Fibroblast of mammary gland (primary cell): ENCODE data around the gene MPI.
"Not testable (repeated sequence)": the region's sequence is repeated elsewhere in the genome, so short reads cannot be mapped to it uniquely, and the experiment has no call there.

Experiments
- DNase-seq: peaks from one replicate; pipeline ENCODE4 v3.0.0-alpha.2; 2010; ENCODE audit warnings: low read depth
- H3K4me3 ChIP-seq: 2 replicates; pipeline ENCODE4 v1.5.1; 2011; ENCODE audit warnings: low read depth, mild to moderate bottlenecking, low read length, moderate library complexity; ENCODE audit not compliant: control insufficient read depth
- TF ChIP-seq, protein P1 (sequence below): conservative IDR thresholded peaks from 2 replicates; pipeline ENCODE4 v1.5.1; 2011; ENCODE audit warnings: low read depth, low read length, inconsistent platforms; ENCODE audit not compliant: control insufficient read depth, insufficient read depth

MPI gene

GRCh38 chr15:74889390-74889882 is 406 bp upstream of the MPI start:
- DNase-seq: peak; percentile 33
- TF ChIP-seq, protein P1, sequence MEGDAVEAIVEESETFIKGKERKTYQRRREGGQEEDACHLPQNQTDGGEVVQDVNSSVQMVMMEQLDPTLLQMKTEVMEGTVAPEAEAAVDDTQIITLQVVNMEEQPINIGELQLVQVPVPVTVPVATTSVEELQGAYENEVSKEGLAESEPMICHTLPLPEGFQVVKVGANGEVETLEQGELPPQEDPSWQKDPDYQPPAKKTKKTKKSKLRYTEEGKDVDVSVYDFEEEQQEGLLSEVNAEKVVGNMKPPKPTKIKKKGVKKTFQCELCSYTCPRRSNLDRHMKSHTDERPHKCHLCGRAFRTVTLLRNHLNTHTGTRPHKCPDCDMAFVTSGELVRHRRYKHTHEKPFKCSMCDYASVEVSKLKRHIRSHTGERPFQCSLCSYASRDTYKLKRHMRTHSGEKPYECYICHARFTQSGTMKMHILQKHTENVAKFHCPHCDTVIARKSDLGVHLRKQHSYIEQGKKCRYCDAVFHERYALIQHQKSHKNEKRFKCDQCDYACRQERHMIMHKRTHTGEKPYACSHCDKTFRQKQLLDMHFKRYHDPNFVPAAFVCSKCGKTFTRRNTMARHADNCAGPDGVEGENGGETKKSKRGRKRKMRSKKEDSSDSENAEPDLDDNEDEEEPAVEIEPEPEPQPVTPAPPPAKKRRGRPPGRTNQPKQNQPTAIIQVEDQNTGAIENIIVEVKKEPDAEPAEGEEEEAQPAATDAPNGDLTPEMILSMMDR: no peak
- H3K4me3 ChIP-seq: peak overlapping the region; percentile 98

GRCh38 chr15:74890665-74890960 is 771 bp downstream of the MPI start:
- DNase-seq: no peak
- TF ChIP-seq, protein P1: no peak
- H3K4me3 ChIP-seq: peak overlapping the region; percentile 98

- TF ChIP-seq, protein P1: no peak
Measured at GRCh38 chr15:74891469-74891868, 1.6 kb downstream of the MPI start.

GRCh38 chr15:74892313-74892712 is 2.5 kb downstream of the MPI start:
- TF ChIP-seq, protein P1: no peak
- DNase-seq: no peak
- H3K4me3 ChIP-seq: no peak overlapping the region

More at GRCh38 chr15:74891469-74891868, 1.6 kb downstream of the MPI start:
- no peak overlapping the region for H3K4me3 ChIP-seq
- DNase-seq: no peak

DNA sequence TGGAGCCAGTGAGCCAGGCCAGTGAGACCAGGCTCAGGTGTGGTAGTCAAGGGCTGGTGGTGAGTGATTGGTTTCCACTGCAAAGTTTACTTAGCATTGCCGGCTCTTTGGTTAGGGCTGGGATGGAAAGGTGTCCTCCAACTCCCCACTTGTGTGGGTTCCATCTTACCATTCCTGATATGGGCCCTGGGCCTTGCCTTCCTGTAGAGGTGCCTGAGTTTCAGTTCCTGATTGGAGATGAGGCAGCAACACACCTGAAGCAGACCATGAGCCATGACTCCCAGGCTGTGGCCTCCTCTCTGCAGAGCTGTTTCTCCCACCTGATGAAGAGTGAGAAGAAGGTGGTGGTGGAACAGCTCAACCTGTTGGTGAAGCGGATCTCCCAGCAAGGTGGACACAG is 3.1 kb downstream of the MPI start:
- TF ChIP-seq, protein P1: no peak
- no peak overlapping the region for H3K4me3 ChIP-seq
- DNase-seq: no peak

GRCh38 chr15:74893627-74894026 is 3.8 kb downstream of the MPI start:
- no peak overlapping the region for H3K4me3 ChIP-seq
- TF ChIP-seq, protein P1: no peak
- no peak for DNase-seq

DNA sequence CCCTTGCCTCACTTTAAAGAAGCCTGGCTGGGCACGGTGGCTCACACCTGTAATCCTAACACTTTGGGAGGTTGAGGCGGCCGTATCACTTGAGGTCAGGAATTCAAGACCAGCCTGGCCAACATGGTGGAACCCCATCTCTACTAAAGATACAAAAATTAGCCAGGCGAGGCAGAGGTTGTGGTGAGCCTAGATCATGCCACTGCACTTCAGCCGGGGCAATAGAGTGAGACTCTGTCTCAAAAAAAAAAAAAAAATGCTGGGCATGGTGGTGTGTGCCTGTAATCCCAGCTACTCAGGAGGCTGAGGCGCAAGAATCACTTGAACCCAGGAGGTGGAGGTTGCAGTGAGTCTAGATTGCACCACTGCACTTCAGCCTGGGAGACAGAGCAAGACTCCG is 4.5 kb downstream of the MPI start:
- not testable (repeated sequence) for DNase-seq, H3K4me3 ChIP-seq
